CD4-positive, alpha-beta T cell treated with Interleukin-17A for 1 hour (primary cell): Measurements from ENCODE around the gene CA4.

Source experiments
- DNase-seq: peaks from one replicate; pipeline ENCODE4 v3.0.0-alpha.2; 2020

The CA4 gene

DNA sequence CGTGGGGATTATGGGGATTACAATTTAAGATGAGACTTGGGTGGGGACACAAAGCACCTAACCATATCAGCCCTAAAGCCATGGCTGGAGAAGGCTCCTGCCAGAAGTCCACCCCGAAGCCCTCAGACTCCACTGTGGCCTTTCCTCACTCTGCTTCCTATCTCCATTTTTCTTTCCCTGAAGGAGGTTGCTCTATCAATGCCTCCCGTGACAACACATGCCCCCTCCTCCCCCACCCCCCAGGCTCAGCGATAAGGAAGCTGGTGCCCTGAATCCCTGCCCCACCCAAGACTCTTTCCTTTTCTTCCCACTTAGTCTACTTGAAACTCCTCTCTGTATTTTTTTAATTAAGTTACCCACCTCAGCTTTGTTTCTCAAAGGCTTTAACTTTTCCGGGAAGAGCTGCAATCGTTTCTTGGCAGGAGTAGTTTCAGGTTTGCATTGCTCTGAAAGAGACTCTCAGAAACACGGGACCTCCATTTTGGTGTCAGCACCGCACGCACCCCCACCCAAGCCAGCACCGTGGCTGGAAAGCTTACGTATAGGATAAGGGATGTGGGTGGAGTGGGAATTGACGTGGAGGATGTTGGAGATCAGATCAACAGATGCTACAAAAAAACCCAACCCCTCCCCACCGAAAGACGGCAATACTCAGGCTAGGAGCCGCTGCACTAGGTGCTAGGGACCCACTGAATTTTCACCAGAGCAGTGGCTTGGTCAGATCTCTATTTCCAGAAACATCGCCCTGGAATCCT is 15.2 kb upstream of the CA4 start:
- peak; percentile 7 for DNase-seq

- peak; percentile 82 for DNase-seq
Observed at GRCh38 chr17:60135151-60135950, 14.4 kb upstream of the CA4 start.

- no peak for DNase-seq
Observed at GRCh38 chr17:60135951-60136666, 13.7 kb upstream of the CA4 start.

DNA sequence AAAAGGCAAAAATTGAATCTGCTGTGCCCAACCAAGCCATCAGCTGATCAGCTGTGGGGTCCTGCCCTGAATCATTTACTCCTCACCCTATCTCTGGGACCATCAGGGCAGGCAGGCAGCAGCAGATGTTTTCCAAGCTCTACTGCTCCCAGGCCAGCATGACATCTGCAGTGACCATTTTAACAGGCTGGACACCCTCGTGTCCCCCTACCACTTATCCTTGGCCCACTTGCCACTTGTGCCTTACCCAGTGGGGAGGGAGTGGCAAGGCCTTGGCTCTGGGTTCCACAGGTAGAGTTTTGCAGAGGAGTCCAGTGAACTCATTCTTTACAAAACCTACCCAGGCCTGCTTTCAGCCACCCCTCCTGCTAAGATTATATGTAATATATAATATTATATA is 12.0 kb upstream of the CA4 start:
- no peak for DNase-seq

- DNase-seq = no peak
Observed at GRCh38 chr17:60138769-60139437, 10.9 kb upstream of the CA4 start.

DNA sequence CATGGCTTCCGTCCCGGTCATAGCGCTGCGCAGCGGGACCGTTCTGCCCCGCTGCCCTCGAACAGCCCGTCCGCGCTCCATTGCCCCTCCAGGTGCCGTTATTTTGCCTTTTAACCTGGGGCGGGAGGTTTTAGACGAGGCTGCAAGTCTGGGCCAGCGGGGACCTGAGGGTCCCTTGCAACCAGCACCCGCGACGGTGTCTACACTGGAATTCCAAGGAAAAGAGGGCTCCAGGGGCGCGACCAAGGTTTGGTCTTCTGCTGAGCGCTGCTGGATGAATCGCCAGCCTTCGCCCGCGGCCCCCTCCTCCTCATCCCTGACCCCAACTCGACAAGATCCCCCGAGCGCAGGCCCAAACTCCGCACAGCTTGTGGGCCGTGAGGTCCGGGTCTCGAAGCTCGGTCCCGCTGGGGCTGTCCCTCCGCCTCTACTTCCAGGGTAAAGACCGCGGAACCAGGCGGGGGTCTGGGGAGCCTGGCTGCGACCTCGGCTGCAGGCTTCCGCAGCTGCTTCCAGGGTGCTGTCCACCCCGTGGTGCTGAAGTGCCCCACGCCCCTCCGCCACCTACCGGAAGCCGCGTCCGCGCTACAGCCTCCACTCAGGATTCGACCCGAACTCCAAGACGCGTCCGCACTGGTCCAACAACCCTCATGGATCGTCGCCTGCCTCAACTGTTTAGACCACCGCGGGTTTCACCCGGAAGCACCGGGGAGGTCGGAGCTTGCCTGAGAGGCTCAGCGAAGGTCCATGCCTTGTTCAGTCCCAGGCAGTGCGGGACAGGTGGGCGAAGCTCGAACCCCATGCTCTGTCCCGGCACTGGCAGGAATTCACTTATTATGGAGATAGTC is 10.1 kb upstream of the CA4 start:
- peak; percentile 66 for DNase-seq

DNA sequence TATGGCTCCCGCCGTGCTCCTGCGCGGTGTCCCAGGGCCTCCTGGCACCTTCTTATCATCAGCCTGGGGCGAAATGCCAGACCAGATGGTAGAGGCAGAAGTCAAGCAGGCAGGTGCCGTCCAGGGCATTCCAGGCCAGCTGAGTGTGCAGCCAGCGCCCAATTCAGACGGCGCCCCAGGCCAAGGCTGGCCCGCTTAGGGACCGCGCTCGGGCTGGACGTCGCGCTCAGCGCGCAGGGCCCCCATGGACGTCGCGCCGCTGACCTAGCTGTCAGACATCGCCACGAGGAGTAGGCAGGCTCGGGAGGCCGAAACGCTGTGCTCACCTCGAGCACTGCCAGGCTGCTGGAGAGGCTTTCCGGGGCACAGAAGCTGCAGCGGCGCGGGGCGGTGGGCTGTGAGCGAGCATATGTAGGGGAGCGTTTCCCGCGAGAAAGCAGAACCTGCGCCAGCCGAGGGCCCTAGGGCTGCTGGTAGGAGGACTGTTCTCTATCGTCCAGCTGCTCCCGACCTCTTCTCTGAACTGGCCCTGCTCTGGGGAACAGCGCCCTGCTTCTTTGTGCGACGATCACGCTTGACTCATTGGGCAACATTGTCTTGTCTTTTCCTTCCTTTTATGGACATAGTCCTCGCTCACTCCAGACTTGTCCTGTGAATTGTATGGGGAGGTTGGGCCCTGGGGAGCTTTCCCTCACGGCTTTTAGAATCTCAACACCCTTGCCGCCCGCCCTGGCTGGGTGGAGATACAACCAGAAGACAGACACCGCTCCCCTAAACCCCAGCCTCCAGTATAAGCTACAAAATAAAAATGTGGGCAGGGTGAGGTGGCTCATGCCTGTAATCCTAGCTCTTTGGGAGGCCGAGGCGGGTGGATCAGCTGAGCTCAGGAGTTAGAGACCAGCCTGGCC is 8.4 kb upstream of the CA4 start:
- no peak for DNase-seq

DNA sequence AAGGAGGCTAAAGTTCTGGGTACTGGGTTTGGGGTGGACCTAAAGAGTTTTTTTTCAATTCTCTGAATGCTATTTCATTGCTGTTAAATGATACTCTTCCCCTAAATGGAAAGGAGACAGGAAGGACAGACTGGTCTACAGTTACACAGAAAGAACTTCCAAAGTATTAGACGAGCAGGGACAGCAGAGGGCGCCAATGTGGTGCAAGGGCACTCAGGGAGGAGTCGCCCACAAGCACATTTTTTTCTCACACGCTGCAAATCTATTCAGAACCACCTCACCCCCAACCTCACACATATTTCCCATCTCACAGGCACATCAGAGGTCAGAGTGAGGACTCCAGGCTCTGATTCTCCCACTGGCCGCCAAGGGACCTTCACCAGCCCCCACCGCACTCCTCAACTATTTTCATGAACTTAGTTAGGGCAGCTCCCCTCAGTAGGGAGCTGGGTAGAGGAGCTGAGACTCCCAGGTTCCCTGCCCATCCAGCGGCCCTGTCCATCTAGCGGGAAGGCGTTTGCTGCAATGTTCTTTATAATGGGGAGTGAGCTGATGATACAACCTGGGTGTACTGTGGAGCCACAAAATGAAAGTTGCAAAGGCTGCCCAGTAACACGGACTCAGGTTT is 6.8 kb upstream of the CA4 start:
- peak; percentile 76 for DNase-seq

- no peak for DNase-seq
Observed at GRCh38 chr17:60145006-60145935, 4.5 kb upstream of the CA4 start.

DNA sequence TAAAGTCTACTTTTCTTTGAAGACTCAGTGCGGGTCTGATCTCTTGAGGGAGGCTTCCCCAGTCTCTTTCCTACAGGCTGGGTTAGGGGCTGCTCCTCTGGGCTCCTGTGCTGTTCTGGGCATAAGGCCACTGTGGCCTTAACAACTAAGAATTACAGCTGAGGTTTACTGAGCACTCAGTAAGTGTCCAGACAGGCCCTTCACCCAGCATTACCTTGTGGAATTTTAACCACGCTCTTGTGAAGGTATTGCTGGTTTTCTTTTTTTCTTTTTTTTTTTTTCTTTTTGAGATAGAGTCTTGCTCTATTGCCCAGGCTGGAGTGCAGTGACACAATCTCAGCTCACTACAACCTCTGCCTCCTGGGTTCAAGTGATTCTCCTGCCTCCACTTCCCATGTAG is 3.6 kb upstream of the CA4 start:
- no peak for DNase-seq

- DNase-seq = no peak
Observed at GRCh38 chr17:60147553-60148223, 2.1 kb upstream of the CA4 start.

DNA sequence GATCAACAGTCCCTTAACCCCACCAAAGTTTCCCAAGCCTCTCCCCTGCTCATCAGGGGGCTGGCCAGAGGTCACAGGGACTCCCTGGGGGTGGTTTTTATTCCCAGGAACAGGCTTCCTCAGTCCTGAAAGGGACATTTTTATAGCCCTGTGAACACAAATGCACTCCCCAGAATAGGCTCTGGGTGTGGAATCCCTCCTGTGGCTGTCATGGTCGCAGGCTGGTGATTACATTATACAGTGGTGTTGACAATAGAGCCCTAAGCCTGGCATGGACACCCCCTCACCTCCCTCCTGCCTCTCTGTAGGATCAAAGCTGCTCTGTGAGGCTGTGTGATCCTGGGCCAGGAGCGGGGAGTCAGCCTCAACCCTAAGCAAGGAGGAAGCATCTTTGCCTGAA is 1.4 kb upstream of the CA4 start:
- DNase-seq = no peak

GRCh38 chr17:60151355-60151754 is 1.6 kb downstream of the CA4 start:
- DNase-seq = peak; percentile 26

DNA sequence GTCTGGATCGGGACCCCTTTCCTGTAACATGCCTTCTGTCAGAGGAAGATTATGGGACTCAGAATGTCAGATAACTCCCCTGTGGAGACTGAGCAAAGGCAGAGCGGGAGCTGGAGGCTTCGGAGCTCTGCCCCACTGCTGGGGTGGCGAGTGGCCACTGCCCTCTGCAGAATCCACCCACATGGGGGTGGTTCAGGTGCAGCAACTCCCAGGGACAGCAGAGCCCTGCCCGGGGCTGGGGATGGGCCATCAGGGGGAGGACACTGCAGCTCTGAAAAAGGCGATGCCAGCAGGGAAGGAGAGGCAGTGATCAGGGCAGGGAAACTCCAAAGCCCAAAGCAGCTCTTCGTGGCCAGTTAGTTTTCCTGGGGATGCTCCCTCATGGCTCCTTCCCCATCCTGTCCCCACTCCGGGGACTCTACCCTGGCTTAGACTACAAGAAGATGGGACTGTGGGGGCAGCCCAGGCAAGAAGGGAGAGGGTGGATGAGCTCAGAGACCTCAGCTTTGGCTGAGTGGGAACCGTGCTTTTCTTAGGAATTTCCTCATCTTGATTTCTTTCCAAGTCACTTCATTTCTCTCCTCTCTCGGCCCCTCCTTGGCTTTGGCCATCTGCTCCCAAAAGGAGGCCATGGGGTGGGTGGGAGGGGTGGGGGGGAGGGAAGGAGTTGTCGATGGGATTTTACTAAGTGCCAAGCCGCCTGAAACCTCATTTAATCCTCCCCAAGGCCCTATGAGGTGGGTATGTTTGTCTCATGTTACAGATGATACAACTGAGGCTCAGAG is 4.0 kb downstream of the CA4 start:
- DNase-seq = no peak

GRCh38 chr17:60154616-60155426 is 5.0 kb downstream of the CA4 start:
- DNase-seq = no peak

DNA sequence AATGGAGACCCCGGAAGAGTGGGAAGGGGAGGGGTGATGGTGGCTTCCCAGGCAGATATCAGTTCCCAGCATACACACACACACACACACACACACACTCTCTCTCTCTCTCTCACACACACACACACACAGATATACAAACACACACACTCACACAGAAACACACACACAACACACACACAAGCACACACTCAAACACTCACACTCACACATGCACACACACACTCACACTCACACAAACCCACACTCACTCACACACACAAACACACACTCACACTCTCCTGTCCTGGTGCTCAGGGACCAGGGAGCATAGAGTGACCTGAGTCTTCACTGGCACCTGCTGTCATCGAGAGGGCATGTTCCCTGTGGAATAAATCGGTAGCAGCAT is 5.6 kb downstream of the CA4 start:
- DNase-seq = no peak

DNA sequence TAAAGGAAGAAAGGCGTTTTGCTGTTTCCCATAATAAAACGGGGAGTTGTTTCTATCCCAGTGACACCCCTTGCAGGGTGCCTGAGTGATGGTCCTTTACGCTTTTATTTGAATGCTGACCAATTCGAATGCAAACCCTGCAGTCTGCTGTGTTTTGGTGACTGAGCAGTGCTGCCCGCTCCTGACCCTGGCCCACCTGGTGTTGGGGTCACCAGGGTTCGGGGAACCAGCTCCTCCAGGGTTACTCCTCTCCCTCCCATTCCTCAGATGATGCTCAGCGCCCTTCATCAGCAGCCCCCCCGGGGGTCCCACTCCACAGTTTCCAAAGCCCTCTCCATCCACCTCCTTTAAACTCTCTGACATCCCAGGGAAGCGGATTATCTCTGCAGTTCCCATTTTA is 6.0 kb downstream of the CA4 start:
- DNase-seq = no peak
